Left kidney (tissue), 2 donors: ENCODE results near the gene ARMH2. TPM values are rescaled to one million over a fixed set of nuclear protein-coding genes. Genes with fewer than 3 reads are reported as not detected.
"Not testable (repeated sequence)": the region's sequence is repeated elsewhere in the genome, so short reads cannot be mapped to it uniquely, and the experiment has no call there.

Experiments
- DNase-seq: peaks from one replicate; pipeline ENCODE4 v3.0.0-alpha.2; 2013
- polyA plus RNA-seq: library from polyadenylated mRNA; unstranded; fragments of 120-200 nt; gene quantifications from one replicate; pipeline ENCODE4 v1.2.1, GENCODE V29; 2013; ENCODE audit not compliant: insufficient read length

ARMH2 gene
- polyA plus RNA-seq, 1 donor = not detected

- not testable (repeated sequence) for DNase-seq
These were observed 33.6 kb downstream of the ARMH2 start for GRCh38 chr6:24764833-24765828.

GRCh38 chr6:24763578-24763977, 35.1 kb downstream of the ARMH2 start:
- no peak for DNase-seq

GRCh38 chr6:24761851-24762250, 36.9 kb downstream of the ARMH2 start:
- DNase-seq = no peak

- DNase-seq = no peak
These were observed 37.4 kb downstream of the ARMH2 start for GRCh38 chr6:24761193-24761835.

GRCh38 chr6:24760210-24760609, 38.5 kb downstream of the ARMH2 start:
- DNase-seq = no peak

GRCh38 chr6:24759718-24760117, 39.0 kb downstream of the ARMH2 start:
- no peak for DNase-seq

- DNase-seq = no peak
These were observed 41.1 kb downstream of the ARMH2 start for GRCh38 chr6:24757611-24758010.

GRCh38 chr6:24755279-24755678, 43.4 kb downstream of the ARMH2 start:
- DNase-seq = no peak

GRCh38 chr6:24754378-24754777, 44.3 kb downstream of the ARMH2 start:
- not testable (repeated sequence) for DNase-seq

GRCh38 chr6:24753545-24753944, 45.2 kb downstream of the ARMH2 start:
- no peak for DNase-seq

GRCh38 chr6:24752917-24753492, 45.7 kb downstream of the ARMH2 start:
- DNase-seq = no peak

GRCh38 chr6:24752503-24752902, 46.2 kb downstream of the ARMH2 start:
- DNase-seq = no peak

- DNase-seq = not testable (repeated sequence)
These were observed 47.8 kb downstream of the ARMH2 start for GRCh38 chr6:24750878-24751277.

GRCh38 chr6:24749297-24749696, 49.4 kb downstream of the ARMH2 start:
- DNase-seq = no peak

Other genes with a start within 250 kb of the ARMH2 start
- gene KIAA0319, start 152.7 kb downstream of the ARMH2 start, polyA plus RNA-seq = 0.48 TPM
- 68.8 TPM for gene TDP2, start 132.0 kb downstream of the ARMH2 start, polyA plus RNA-seq
- gene ACOT13, start 131.8 kb downstream of the ARMH2 start, polyA plus RNA-seq = 36.7 TPM
- 146 TPM for gene C6orf62, start 79.8 kb downstream of the ARMH2 start, polyA plus RNA-seq
- 68.1 TPM for gene GMNN, start 24.0 kb downstream of the ARMH2 start, polyA plus RNA-seq
- gene RIPOR2, start 137.0 kb upstream of the ARMH2 start, polyA plus RNA-seq = 8.8 TPM